Neural progenitor cell (in vitro differentiated cells): Measurements from ENCODE around the gene HOXD13.
A peak's percentile ranks its signal among the peaks of the same experiment; 100 is the strongest.

Source experiments
- CTCF ChIP-seq: fragments of 200-600 bp; sonication (generic); IDR thresholded peaks from 2 replicates; pipeline ENCODE4 v1.5.1; 2017; ENCODE audit warnings: antibody characterized with exemption, mild to moderate bottlenecking
- EZH2 ChIP-seq: fragments of 200-600 bp; sonication (generic); IDR thresholded peaks from 2 replicates; pipeline ENCODE4 v1.6.1; 2017; ENCODE audit warnings: antibody characterized with exemption, mild to moderate bottlenecking, moderate library complexity
- EZH2phosphoT487 ChIP-seq: fragments of 200-600 bp; sonication (generic); IDR thresholded peaks from 2 replicates; pipeline ENCODE4 v1.6.1; 2017; ENCODE audit warnings: antibody characterized with exemption

DNA sequence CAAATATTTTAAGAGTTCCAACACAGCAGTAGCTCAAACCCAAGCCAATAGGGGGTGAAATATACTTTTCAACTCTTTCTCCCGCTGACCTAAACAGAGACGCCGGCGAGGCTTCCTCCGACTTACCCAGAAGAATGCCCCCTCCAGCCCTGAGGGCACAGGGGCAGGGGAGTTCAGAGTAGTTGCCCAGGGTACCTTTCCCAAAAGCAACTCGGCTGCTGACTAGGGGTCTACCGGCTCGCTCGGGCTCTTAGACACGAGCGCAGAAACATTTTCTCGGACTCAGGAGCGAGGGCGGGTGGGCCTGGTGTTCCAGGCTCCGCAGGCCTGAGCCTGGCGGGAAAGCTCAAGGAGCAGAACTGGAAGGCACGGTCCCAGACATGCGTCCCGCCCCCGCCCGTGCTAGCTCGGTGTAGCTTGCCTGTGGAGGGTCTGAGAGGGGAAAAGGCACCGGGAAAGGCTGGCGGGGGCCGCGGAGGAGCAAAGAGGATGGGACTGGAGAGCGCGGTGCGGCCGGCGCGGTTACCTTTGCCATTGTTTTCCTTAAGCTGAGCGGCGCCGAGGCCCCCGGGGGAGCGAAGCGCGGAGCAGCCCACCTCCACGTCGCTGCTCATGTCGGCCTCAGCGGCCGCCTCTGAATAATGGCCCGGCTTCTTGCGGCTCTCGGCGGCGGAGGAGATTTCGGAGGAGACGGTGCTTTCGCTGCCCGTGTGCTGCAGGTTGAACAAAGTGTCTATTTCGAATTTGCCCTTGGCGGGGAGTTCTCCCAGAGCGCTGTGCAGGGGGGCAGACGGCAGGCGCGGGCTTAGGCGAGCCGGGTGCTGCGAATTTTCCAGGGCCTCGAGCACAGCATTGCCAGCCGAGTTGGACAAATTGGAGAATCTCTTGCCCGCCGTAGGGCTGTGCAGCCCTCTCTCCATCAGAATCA lies 9.4 kb upstream of the HOXD13 start:
- TF ChIP-seq EZH2: peak; percentile 96
- TF ChIP-seq CTCF: no peak
- TF ChIP-seq EZH2phosphoT487: peak; percentile 98
